Right kidney (tissue), 9 donors: Measurements from ENCODE around the gene SMIM44.
"Not testable (repeated sequence)": the region's sequence is repeated elsewhere in the genome, so short reads cannot be mapped to it uniquely, and the experiment has no call there.

Source experiments
- DNase-seq: peaks from one replicate; pipeline ENCODE4 v3.0.0-alpha.2; 2016
- long read RNA-seq, 8 donors: transcript quantifications; one replicate each; lab custom pipeline, GENCODE V29; 2026

The SMIM44 gene
- long read RNA-seq, donor 1, result 0 reads
- long read RNA-seq, donor 2, result 0 reads
- long read RNA-seq, donor 3, result 0 reads
- long read RNA-seq, donor 4, partial matches to known transcripts, result 0 of 1 reads
- long read RNA-seq, donor 4, other reads (novel, unspliced or antisense), result 0 of 1 reads
- long read RNA-seq, donor 5, partial matches to known transcripts, result 0 of 1 reads
- long read RNA-seq, donor 5, other reads (novel, unspliced or antisense), result 0 of 1 reads
- long read RNA-seq, donor 6, partial matches to known transcripts, result 0 of 1 reads
- long read RNA-seq, donor 6, other reads (novel, unspliced or antisense), result 0 of 1 reads
- long read RNA-seq, donor 7, result 0 reads
- long read RNA-seq, donor 8, result 0 reads

GRCh38 chr19:3483226-3483628 lies at the start of gene SMIM44:
Gene SMIM44, minus strand, starts transcription at chr19:3483441. Its CDS starts 38 bp downstream, at chr19:3483403.
- no peak for DNase-seq

- DNase-seq, result no peak
Measured at GRCh38 chr19:3533033-3533432, 49.8 kb upstream of the SMIM44 start.

GRCh38 chr19:3532154-3532786 lies 49.0 kb upstream of the SMIM44 start:
- DNase-seq, result no peak

- DNase-seq, result no peak
Measured at GRCh38 chr19:3531716-3532115, 48.5 kb upstream of the SMIM44 start.

GRCh38 chr19:3530389-3530788 lies 47.1 kb upstream of the SMIM44 start:
- DNase-seq, result no peak

GRCh38 chr19:3529299-3529698 lies 46.1 kb upstream of the SMIM44 start:
- DNase-seq, result not testable (repeated sequence)

- no peak for DNase-seq
Measured at GRCh38 chr19:3528539-3529211, 45.4 kb upstream of the SMIM44 start.

GRCh38 chr19:3528080-3528479 lies 44.8 kb upstream of the SMIM44 start:
- no peak for DNase-seq

GRCh38 chr19:3527238-3527910 lies 44.1 kb upstream of the SMIM44 start:
- no peak for DNase-seq

- no peak for DNase-seq
Measured at GRCh38 chr19:3526507-3527237, 43.4 kb upstream of the SMIM44 start.

- no peak for DNase-seq
Measured at GRCh38 chr19:3524904-3525451, 41.7 kb upstream of the SMIM44 start.

- DNase-seq, result no peak
Measured at GRCh38 chr19:3524078-3524842, 41.0 kb upstream of the SMIM44 start.

- no peak for DNase-seq
Measured at GRCh38 chr19:3523361-3524077, 40.3 kb upstream of the SMIM44 start.

GRCh38 chr19:3522421-3523360 lies 39.5 kb upstream of the SMIM44 start:
- DNase-seq, result no peak

GRCh38 chr19:3521104-3521445 lies 37.8 kb upstream of the SMIM44 start:
- no peak for DNase-seq

GRCh38 chr19:3520166-3521103 lies 37.2 kb upstream of the SMIM44 start:
- no peak for DNase-seq

- DNase-seq, result no peak
Measured at GRCh38 chr19:3519126-3519525, 35.9 kb upstream of the SMIM44 start.

GRCh38 chr19:3518659-3519058 lies 35.4 kb upstream of the SMIM44 start:
- no peak for DNase-seq
